Activated T-cell treated with anti-CD3 and anti-CD28 coated beads for 1 hour (primary cell): ENCODE data around the gene GNA12.
"Not testable (repeated sequence)": the region's sequence is repeated elsewhere in the genome, so short reads cannot be mapped to it uniquely, and the experiment has no call there.

Source experiments
- DNase-seq: peaks from one replicate; pipeline ENCODE4 v3.0.0-alpha.2; 2020; ENCODE audit warnings: low read depth

GNA12 gene

DNA sequence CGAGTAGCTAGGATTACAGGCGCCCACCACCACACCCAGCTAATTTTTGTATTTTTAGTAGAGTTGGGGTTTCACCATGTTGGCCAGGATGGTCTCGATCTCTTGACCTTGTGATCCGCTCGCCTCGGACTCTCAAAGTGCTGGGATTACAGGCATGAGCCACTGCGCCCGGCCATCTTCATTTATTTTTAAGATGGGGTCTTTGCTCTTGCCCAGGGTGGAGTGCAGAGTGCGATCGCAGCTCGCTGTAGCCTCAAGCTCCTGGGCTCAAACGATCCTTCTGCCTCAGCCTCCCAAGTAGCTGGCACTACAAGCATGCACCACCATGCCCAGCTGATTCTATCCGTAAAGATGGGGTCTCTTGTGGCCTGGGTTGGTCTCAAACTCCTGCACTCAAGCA, 116.9 kb downstream of the GNA12 start:
- not testable (repeated sequence) for DNase-seq

DNA sequence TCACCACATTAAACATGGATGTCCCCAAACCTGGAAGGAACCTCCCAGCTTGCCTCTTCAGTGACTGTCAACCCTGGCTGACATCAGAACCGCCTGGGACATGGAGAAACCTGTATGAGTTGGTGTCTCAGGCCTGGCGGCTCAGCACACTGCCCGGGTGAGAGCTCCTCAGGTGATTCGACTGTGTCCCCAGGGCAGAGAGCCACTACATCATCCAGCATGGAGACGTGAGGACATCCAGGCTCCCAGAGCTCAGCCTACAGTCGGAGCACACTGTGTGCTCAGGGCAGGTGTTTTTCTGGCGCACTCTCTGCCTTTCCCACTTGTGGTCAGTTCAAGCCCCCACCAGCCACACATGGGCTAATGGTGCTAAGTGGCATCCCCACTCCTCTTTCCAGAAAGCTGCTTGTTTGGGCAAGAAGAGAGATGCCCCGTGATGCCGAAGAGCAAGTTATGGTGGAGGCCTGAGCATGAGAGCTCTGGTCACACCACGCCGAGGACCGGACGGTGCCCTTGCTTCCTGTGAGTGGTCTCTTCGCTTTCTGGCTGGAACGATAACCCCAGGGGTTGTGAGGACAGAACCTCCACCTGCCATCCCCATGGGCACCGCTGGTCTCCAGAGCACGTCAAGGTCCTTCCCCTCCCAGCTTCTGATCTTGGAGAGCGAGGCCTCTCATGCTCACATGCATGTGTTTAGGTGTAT, 117.6 kb downstream of the GNA12 start:
- no peak for DNase-seq

DNA sequence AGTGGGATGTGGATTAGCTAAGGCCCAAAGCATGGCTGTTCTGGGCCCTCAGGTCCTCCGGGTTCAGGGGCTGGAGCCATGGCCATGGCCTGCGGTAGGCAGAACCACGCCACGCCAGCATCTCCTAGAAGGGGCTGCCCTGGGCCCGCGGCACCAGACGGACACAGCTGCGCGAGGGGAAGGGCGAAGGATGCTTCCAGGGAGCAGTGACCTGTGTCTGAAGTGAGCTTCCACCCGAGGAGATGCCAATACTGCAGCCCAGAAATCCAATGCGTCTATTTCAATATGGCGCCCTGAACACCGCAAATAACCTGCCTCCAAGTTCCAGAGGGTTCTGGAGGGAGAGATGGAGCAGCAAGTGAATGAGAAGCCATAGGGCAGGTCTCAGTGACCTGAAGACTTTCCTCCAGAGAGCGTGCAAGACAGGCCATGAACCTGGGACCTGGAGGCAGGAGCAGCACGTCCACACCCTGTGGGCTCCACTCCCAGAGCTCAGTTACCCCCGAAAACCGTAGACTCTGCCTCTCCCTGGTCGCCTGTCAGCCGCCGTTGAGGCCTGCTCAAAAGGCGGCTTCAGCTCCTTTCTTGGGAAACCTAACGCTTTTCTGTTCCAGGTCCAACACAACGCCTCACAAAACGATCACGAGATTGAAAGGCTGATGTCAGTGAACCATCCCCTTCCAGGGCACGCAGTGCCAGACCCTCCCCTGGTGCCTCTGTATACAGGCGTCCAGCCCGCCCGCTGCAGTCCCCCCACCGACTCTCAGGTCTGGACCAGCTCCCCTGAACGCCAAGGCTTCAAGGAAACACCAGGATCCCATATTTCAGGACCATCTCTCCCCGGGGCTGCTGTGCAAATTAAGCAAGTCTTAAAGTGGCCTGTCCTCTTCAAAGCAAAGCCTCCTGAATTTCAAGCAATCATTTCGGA, 118.7 kb downstream of the GNA12 start:
- no peak for DNase-seq

DNA sequence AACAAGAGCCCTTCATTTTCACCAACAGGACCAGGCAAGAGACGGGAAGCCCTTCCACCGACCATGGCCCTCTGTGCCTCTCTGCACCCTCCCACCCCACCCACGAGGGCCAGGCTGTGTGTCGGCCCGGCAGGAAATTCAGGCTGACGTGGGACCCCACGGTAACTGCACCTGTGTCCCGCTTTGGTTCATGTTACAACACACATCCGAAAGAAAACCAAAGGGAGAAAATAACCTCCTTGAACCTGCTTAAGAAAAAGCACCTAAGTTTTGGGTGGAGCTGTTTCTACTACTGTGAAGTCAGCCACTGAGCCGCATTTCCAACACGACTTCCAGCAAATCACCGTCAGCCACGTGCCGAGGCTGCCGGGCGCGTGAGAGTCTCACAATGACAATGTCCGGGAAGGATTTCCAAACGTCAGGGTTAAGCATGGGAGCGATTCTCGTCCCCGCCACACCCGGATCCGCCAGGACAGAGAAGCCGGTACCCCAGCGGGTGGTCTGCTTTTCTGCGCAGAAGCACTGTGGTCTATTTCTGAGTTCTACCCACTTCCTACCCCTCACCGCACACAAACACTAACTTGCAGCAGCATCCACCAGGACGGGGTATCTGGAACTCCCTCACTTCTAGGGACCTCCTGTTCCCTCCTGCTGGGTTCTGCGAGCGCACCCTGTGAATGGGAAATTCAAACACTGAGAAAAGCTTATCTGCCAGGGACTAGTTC, 119.5 kb downstream of the GNA12 start:
- DNase-seq: no peak

DNA sequence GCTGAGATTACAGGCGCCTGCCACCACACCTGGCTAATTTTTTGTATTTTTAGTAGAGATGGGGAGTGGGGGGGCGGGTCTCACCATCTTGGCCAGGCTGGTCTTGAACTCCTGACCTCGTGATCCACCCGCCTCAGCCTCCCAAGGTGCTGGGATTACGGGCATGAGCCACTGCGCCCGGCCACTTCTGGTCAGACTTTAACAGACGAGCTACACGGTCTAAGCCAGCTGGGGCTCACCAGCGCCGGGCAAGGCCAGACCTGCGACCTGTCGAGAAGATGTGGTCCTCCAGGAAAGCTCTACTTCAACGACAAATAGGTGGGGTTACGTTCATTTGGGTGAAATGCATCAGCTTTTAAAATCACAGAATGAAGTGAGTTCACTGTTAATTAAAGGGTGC, 120.1 kb downstream of the GNA12 start:
- DNase-seq: not testable (repeated sequence)

DNA sequence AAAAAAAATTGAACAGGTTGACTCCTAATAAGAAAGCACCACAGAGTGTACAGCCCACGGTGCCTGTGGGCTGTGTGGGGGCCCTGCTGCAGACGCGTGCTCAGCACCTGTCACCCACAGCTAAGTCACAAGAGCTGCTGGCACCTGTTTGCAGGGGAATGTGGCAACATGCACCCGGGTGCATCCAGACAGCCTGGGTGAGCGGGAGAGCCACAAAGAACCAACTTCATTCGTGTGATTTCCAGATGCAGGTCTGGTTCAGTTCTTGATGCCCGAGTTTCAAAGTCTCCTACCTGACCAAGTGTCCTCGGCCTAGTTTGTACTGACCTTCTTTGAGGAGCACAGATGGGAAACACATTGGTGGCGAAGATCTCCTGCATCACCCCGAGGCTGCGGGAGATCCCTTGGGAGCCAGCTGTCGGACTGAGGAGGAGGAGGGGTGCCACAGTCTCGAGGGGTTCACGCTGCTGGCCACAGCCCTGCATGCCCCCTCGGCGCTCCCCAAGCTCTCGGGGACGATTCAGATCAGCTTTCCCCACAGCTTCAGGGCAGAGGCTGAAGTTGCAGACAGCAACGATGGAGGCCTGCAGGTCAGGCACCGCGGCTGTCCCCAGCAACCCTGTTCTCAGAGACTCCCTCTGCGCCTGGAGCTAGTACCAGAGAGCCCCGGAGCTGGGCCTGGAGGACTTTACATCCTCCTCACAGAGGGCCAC, 120.8 kb downstream of the GNA12 start:
- DNase-seq: no peak

DNA sequence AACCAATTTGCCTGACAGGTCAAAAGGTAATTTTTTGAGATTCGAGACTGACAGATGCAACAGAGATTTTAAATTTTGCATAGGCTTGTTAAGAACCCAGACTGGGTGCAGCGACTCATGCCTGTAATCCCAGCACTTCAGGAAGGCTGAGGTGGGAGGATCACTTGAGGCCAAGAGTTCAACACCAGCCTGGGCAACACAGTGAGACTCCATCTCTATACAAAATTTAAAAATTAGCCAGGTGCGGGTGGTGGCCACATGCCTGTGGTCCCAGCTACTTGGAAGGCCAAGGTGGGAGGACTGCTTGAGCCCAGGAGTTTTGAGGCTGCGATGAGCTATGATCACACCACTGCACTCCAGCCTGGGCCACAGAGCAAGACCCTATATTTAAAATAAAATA, 121.5 kb downstream of the GNA12 start:
- no peak for DNase-seq

DNA sequence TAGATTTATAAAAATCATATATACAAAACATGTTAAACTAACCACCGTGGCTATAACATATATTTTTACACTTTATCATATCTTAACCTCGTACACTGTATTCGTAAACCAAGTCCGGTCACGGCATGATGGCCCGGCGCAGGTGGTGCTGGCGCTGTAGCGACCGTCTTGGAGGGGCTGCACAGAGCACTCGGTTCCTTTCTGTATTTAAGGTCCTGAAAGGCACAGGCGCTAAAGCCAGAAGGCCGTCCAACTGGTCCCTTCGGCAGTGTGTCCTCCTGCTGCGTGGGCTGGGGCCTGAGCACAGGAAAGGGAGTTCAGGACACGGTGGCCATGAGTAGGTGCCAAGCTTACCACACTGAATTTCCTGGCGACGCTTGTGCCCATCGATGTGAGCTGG, 122.3 kb downstream of the GNA12 start:
- no peak for DNase-seq

DNA sequence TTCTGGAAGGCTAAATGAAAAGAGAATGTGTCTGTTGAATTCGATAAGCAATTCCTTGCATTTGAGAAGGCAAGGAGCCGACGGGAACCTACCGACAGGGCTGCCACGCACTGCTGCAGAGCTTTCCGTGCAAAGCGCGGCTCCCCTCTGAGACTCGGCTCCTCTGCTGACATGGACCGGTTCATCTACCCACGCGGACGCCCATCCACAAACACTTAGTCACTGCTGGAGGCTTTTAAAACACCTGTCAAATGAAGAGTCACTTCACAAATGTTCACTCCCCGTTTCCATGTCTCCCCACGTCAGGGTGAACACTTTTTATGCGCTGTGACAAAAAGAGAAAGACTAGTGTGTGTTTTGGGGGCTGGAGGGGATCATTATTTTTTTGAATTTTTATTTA, 124.1 kb downstream of the GNA12 start:
- no peak for DNase-seq

DNA sequence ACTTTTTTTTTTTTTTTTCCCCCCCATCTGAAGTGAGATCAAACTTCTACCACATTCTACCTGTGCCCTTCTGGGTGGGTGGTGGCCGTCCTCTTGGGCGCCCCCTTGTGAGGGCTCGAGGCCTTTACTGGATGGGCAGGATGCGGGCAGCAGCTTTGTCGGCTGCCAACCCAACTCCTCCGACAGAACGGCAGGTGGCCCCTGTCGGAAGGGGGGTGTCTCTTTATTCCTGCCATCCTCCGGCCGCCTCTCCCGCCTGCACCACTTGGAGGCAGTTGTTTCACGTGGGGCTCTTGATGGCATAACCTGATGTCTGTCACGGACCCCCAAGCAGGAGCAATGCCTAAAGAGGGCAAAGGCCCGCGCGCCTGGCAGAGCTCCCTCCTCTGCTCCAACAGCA, 125.1 kb downstream of the GNA12 start:
- DNase-seq: peak; percentile 50

DNA sequence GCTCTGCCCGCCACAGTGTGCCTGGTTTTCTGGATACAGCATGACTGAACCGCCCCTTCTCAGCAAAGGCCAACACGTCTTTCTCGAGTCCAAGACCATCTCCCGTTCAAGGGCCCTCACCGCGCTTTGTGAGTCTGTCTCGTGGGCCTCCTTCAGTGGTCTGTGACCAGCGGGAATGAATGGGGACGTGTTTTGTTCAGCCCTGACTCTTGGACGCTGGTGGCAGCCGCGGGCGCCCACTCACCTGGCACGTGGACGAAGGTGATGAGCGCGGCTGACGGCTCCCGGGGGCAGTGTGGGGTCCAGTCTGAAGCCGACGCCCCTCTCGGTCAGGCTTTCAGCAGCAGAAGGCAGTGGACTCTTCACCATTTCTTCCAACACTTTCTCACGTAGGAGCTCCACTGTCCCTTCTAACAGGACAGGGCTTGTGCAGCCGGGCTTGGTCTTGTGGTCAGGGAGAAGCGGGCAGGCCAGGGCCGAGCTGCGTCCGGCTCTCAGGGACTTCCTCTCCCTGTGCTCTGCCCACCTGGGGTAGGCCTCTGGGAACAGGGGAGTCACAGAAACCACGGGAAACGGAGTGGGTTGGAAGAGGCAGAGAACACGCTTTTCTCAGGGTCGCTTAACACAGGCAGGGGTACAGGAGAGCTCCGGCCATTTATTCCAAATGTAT, 125.7 kb downstream of the GNA12 start:
- DNase-seq: no peak

DNA sequence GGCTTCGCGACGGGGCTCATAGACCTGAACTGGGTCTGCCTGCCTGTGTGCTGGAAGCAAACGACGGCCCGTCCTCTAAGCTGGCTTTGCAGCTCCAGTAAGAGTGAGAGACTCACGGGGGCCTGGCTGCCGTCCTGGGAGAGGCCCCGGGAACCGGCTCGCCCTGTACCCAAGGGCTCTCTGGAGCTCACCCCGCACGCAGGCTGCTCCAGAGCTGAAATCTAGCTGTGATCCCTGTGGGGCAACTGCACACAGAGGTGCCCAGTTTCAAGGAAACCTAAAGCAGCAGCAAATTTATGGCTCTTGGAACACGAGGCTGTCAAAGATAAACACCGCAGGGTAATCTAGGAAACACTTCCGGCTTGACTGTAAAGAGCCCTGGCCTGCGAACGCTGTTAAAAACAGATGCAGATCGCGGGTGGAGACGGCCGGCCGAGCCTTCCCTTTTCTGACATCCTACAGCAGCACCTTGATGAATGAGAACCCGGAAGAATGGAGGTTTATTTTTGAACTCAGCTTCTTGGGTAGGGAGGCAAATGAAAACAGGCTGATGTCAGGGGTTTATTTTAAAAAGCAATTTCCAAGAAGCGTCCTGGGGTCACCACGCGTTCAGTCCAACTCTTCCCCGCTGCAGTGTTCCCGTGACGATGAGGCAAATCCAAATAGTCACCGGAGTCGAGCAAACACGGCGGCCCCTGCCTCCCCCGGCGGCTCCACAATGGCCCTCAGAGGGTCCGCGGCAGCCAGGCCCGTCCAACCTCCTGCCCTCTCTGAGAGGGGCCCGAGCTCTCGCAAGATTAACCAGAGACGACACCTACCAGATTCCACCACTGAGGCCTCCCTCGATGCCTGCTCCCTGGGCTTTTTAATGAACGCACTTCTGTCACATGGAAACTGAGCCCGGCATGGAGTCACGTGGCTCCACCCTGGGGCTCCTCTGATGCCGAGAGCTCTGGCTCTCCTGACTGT, 126.5 kb downstream of the GNA12 start:
- DNase-seq: no peak

DNA sequence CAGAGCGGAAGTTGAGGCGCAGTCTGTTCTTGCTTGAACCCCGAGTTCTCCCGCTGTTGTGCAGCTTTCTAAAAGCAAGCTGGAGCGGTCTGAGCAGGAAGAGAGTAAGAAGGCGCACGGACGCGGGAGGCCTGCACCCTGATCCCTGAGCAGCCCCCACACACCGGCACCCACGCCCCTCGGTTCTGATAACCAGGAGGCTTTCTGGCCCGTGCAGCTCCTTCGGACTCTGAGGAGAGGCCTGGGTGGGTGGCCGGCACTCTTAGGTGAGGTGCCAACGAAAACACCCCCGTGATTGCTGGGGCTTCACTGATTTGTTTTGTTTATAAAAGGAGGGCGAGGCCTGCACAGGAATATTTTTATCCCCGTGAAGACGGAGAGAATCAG, 127.2 kb downstream of the GNA12 start:
- DNase-seq: no peak

DNA sequence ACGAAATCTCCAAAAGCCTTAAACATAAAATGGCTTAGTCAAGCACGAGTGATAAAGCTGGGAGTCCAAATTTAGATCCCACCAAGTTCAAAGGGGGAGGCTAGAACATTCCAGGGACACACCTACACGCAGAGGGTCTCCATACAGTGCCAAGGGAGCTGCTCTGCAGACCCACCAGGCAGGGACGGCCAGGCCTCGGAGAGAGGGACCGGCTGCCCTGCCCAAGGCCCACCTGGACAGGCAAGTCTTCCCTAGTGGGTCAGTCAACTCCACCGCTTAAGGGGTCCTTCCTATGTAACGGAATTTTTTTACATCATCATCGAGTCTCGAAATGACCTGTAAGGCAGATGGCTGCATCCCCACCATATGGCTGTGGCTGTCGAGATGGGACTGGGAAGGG, 127.6 kb downstream of the GNA12 start:
- DNase-seq: no peak

DNA sequence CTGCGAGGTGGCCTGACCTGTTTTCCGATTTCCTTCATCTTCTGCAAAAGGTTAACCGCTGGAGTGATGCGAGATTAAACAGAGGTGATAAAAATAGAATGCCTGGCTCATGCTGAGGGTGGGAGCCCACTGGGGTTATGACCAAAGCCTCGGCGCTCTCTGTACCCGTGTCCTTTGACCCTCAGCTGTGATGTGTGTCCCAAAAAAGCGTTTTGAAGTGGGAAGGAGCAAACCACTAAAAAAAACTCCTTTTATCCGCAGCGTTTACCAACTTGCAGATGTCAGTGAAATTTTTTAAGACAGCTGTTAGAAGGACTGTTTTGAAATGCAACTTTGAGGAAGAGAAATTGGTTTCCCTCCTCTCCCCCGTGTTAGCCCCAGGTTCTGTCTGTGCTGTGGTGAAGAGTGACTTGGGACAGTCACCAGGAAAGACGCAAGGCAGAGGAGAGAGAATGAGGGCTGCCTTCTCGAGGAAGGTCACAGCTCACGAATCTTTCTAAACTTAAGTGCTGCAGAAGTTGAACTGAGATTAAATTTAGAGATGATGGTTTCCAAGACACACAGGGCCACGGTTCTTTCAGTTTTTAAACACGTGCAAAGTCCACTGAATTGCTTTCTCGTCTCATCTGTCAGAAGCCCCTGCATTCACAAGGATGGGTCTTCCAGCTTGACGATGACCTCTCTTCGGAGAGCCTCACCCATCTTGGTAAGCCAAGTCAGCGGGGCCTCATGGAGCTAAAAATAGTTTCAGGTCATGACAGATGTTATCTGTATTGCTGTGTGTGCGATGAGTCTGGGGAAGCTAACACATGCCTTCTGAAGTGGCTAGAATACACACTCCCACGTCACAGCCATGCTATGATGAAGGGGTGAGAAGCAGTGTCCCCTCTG, 128.5 kb downstream of the GNA12 start:
- DNase-seq: peak; percentile 23

DNA sequence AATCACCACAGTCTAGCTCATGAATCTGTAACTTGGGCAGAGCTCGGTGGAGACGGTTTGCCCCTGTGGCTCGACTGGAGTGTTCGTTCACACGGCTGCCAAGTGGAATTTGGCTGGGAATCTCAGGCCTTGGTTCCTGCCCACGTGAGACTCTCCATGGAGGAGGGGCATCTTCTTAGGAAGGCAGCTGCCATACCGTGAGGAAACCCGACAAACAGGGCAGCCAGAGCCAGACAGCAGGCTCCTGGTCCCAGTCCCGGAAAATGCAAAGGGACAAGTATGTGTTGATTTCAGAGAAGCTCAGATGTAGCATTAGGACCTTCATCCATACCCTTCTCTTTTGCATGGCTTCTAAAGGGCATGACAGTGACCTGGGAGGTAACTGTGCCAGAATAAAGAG, 129.5 kb downstream of the GNA12 start:
- no peak for DNase-seq

DNA sequence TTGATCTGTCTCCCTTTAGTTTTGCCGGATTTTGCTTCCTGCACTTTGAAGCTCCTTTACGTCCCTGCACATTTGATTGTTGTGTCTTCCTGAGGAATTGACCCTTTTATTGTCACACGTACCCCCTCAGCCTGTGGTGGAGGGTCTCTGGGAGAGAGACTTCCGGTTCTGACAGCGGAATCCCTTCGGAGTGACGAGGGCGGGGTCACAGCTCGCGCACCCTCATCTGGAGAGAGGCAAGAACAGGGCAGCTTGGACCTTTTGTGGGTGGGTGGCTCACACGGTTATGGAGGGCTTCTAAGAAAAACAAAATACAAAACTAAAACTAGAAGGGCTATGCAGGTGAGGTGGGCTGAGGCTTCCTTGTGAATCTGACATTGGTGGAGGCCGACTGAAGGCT, 130.1 kb downstream of the GNA12 start:
- no peak for DNase-seq

DNA sequence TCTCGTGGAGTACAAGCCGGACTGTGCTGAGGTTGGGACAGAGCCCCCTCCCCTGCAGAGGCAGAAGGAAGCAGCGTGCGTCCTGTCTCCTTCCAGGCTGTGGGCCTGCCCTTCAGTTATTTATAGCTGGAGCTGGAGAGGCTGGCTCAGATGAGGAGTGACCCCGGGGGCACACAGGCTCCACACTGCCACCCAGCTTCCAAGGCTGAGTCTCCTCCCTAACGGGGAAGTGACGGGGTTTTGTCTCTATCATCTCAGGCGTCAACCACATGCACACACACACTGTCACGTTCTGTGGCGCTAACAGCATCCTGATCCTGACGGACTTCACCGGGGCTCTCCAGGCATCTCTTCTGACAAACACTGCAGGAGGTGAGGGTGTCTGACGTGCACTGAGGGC, 130.7 kb downstream of the GNA12 start:
- DNase-seq: no peak

DNA sequence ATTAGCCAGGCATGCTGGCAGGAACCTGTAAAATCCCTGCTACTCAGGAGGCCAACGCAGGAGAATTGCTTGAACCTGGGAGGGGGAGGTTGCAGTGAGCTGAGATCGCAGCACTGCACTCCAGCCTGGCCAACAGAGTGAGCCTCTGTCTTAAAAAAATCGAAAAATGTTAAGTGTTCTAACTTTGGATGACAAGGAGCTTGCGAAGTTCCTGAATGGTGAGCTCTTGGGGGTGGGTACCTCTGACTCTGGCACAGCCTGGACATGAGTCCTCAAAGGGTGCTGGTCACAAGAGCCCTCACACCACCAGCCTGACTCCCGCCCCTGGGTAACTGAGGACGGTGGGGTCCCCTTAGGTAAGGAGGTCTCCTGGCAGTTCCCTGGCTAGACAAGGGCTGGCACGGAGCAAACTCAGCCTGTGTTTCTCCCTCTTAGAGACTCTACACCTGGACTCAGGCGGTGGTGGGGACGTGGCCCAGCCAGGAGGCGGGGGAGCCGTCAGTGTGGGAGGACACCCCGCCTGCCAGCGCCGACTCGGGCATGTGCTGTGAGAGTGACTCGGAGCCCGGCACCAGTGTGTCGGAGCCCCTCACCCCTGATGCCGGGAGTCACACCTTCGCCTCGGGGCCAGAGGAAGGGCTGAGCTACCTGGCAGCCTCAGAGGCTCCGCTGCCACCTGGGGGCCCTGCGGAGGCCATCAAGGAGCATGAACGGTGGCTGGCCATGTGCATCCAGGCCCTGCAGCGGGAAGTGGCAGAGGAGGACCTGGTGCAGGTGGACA, 132.0 kb downstream of the GNA12 start:
- DNase-seq: no peak
